ENCODE measurements around the gene PLCB1.

DNA sequence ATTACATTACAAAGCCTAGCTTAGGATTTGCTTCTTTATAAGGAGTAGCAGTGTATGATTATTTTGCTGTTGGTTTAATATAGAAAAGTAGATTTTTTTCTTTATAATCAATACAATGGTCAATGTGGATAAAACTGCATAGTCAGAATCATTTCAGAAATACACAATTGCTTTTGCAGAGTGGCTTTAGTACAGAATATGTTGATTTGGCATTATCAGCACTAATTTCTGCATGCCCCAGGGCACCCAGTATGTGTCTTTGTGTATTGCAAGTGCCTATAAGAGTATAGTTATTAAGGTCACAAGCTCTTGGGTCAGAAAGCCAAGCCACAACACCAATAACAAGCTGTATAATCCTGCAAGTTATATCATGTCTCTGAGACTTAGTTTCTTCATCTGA lies 258.4 kb downstream of the PLCB1 start:
- TF ChIP-seq CTCF (IDR thresholded peaks at IDR 0.05) (no peak), POLR2A (IDR thresholded peaks at IDR 0.05) (no peak)

Measured in Peyer's patch (tissue), 4 donors.